Smooth muscle cell (in vitro differentiated cells): ENCODE measurements around the gene B4GALT2. TPM values are rescaled to one million over a fixed set of nuclear protein-coding genes. Genes with fewer than 3 reads are reported as not detected.

ENCODE experiments used
- DNase-seq: peaks from one replicate; lab custom pipeline; 2025; ENCODE audit not compliant: unreplicated experiment; lab: John Stamatoyannopoulos, UW
- H2AFZ ChIP-seq: fragments of 200-600 bp; sonication (generic); 2 replicates; pipeline ENCODE4 v1.6.0; 2016; ENCODE audit warnings: antibody characterized with exemption, low read depth, mild to moderate bottlenecking
- H3F3A ChIP-seq: fragments of 200-600 bp; sonication (generic); 2 replicates; pipeline ENCODE4 v1.6.0; 2017; ENCODE audit warnings: antibody characterized with exemption, low read depth
- H3K27ac ChIP-seq: fragments of 200-600 bp; sonication (generic); 2 replicates; pipeline ENCODE4 v1.5.1; 2016; ENCODE audit warnings: low read depth, mild to moderate bottlenecking
- H3K27me3 ChIP-seq: fragments of 200-600 bp; sonication (generic); 2 replicates; pipeline ENCODE4 v1.6.1; 2016; ENCODE audit warnings: low read depth, mild to moderate bottlenecking
- H3K36me3 ChIP-seq: fragments of 200-600 bp; sonication (generic); 2 replicates; pipeline ENCODE4 v1.5.1; 2016; ENCODE audit warnings: low read depth
- H3K4me1 ChIP-seq: fragments of 200-600 bp; sonication (generic); 2 replicates; pipeline ENCODE4 v1.5.1; 2016; ENCODE audit warnings: low read depth
- H3K4me2 ChIP-seq: fragments of 200-600 bp; sonication (generic); 2 replicates; pipeline ENCODE4 v1.6.0; 2016; ENCODE audit warnings: mild to moderate bottlenecking
- H3K4me3 ChIP-seq: fragments of 200-600 bp; sonication (generic); 2 replicates; pipeline ENCODE4 v1.5.1; 2016; ENCODE audit warnings: mild to moderate bottlenecking
- H3K79me2 ChIP-seq: fragments of 200-600 bp; sonication (generic); 2 replicates; pipeline ENCODE4 v1.6.0; 2016; ENCODE audit warnings: low read depth, mild to moderate bottlenecking
- H3K9ac ChIP-seq: fragments of 200-600 bp; sonication (generic); 2 replicates; pipeline ENCODE4 v1.6.0; 2016; ENCODE audit warnings: low read depth
- H3K9me3 ChIP-seq: fragments of 200-600 bp; sonication (generic); replicated peaks from 2 replicates; pipeline ENCODE4 v1.5.1; 2016; ENCODE audit warnings: low read depth
- H4K20me1 ChIP-seq: fragments of 200-600 bp; sonication (generic); 2 replicates; pipeline ENCODE4 v1.6.0; 2016; ENCODE audit warnings: low read depth
- WGBS: methylation state at CpG from one replicate; pipeline ENCODE4 v1.1.7; 2016; ENCODE audit warnings: low lambda C conversion rate; 5-methylcytosine and 5-hydroxymethylcytosine counted together
- polyA plus RNA-seq: library from polyadenylated mRNA; unstranded; fragments of >200 nt; fragmentation: Nextera tagmentation; extraction: Ambion mirVana; gene quantifications from 2 replicates; pipeline ENCODE4 v1.2.1, GENCODE V29; 2016
- total RNA-seq: library from RNA; depleted of rRNA; stranded (reverse); fragments of >200 nt; gene quantifications from 2 replicates; pipeline ENCODE4 v1.2.3, GENCODE V29; 2014
- TF ChIP-seq, protein P1 (sequence below): fragments of 200-600 bp; sonication (generic); IDR thresholded peaks from 2 replicates; pipeline ENCODE4 v1.5.1; 2017; ENCODE audit warnings: borderline replicate concordance, mild to moderate bottlenecking, antibody characterized with exemption; ENCODE audit not compliant: insufficient read depth, poor library complexity, severe bottlenecking

Gene B4GALT2
- total and polyA plus RNA-seq, 2 experiments from 2014 or later = 52.4 to 135 TPM

DNA sequence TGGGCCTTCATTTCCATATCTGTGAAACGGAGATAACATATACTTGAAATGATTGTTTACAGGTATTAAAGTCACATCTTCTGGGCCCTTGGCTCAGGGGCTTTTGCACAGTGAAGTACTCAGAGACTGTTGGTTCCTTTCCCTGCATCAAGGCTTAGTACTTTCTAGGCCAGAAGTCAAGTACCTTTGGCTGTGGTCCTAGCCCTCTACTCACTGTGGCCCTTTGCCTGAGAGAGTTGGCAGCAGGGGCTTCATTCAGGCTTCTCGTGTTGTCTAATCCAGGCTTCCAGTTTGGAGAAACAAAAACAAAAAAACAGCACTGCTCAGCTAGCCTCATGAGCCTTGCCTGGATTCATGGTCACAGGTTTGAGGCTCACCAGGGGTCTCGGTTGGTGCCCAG lies 17.3 kb upstream of the B4GALT2 start:
- WGBS = 93% methylated on average over 3 of the region's 3 CpGs
- Histone ChIP-seq H3K79me2 (no peaks in the 10 kb centered on the region), H3K36me3 (no peaks in the 10 kb centered on the region), H2AFZ (no peak overlapping the region), H3F3A (no peaks in the 10 kb centered on the region), H3K4me1 (no peaks in the 10 kb centered on the region), H3K27me3 (no peaks in the 10 kb centered on the region), H3K27ac (no peak overlapping the region), H3K4me2 (no peak overlapping the region), H3K4me3 (no peak overlapping the region), H3K9me3 (no peaks in the 10 kb centered on the region), H4K20me1 (no peaks in the 10 kb centered on the region), H3K9ac (no peak overlapping the region)
- no peak for DNase-seq
- TF ChIP-seq, protein P1, sequence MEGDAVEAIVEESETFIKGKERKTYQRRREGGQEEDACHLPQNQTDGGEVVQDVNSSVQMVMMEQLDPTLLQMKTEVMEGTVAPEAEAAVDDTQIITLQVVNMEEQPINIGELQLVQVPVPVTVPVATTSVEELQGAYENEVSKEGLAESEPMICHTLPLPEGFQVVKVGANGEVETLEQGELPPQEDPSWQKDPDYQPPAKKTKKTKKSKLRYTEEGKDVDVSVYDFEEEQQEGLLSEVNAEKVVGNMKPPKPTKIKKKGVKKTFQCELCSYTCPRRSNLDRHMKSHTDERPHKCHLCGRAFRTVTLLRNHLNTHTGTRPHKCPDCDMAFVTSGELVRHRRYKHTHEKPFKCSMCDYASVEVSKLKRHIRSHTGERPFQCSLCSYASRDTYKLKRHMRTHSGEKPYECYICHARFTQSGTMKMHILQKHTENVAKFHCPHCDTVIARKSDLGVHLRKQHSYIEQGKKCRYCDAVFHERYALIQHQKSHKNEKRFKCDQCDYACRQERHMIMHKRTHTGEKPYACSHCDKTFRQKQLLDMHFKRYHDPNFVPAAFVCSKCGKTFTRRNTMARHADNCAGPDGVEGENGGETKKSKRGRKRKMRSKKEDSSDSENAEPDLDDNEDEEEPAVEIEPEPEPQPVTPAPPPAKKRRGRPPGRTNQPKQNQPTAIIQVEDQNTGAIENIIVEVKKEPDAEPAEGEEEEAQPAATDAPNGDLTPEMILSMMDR = no peak

DNA sequence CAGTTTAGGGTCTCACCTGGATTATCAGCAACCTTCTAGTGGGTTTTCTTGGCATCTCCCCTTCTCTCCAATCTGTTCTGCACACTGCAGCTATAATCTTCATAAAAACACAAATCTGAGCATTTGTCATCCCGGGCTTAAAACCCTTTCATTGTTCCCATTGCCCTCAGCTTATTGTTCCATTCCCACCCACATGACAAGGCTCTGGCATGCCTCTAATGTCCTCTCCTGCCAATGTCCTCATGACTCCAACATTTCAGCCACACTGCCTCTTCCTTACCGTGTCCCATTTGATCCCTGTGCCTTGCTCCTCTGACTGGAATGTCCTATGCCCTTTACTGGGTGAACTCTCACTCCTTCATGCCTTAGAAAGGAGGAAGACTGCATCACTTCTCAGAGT lies 16.7 kb upstream of the B4GALT2 start:
- H3K36me3 ChIP-seq = no peaks in the 10 kb centered on the region
- no peak overlapping the region for H3K4me3 ChIP-seq

DNA sequence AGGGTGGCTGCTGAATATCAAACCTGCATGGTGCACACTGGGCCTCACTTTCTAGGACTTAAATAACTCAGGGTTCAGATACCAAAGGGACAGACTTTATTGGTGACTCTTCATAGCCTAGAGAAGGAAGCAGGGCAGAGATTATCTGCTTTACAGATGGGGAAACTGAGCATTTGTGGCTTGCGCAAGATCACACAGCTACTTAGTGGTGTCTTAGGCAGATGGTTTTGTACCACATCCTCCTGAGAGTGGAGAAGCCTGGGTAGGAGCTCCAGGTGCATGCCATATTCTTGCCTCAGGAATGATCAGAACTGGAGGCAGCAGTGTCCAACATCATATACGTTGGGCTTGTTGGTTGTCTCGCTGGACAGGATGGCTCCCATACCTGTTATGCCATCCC lies 16.0 kb upstream of the B4GALT2 start:
- H3K9me3 ChIP-seq = no peaks in the 10 kb centered on the region
- H3K4me1 ChIP-seq = no peaks in the 10 kb centered on the region
- TF ChIP-seq, protein P1 = no peak
- no peak overlapping the region for H3K4me3 ChIP-seq
- H3K9ac ChIP-seq = no peak overlapping the region
- H3K36me3 ChIP-seq = no peaks in the 10 kb centered on the region
- no peaks in the 10 kb centered on the region for H3K27me3 ChIP-seq
- DNase-seq = no peak
- H3K79me2 ChIP-seq = no peaks in the 10 kb centered on the region
- no peaks in the 10 kb centered on the region for H4K20me1 ChIP-seq
- no peak overlapping the region for H3K27ac ChIP-seq
- 94% methylated on average over 3 of the region's 3 CpGs for WGBS
- H3F3A ChIP-seq = no peaks in the 10 kb centered on the region
- H2AFZ ChIP-seq = no peak overlapping the region
- H3K4me2 ChIP-seq = no peak overlapping the region

More for the DNA sequence above, 16.7 kb upstream of the B4GALT2 start:
- Histone ChIP-seq H3K4me1 (no peaks in the 10 kb centered on the region), H3K79me2 (no peaks in the 10 kb centered on the region), H3F3A (no peaks in the 10 kb centered on the region), H2AFZ (no peak overlapping the region), H4K20me1 (no peaks in the 10 kb centered on the region), H3K4me2 (no peak overlapping the region), H3K27me3 (no peaks in the 10 kb centered on the region), H3K9me3 (no peaks in the 10 kb centered on the region), H3K27ac (no peak overlapping the region), H3K9ac (no peak overlapping the region)
- WGBS = 98% methylated on average over 2 of the region's 2 CpGs
- no peak for DNase-seq
- TF ChIP-seq, protein P1 = no peak

DNA sequence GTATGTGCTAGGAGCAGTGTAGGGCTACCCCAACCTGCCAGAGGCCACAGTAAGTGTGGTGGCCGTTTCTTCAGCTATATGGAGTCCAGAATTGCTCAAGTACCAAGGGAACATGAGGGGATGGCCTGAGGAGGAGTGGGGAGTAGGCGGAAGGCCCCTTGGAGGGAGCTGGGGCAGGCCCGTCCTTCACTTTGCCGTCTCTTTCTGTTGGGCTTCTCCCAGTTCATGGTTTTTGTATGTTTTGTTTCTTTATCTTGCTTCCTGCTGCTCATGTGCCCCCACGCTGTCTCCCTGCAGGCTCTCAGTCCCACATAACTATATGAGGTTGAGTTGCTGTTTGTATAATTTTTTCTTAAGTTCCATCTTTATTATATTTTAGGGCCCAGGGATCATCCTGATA lies 15.1 kb upstream of the B4GALT2 start:
- no peak overlapping the region for H3K27ac ChIP-seq
- H3K9me3 ChIP-seq = no peaks in the 10 kb centered on the region
- no peak for DNase-seq
- H3K27me3 ChIP-seq = no peaks in the 10 kb centered on the region
- no peak overlapping the region for H3K4me3 ChIP-seq
- peaks cover 3% of the 10 kb centered on the region for H3F3A ChIP-seq
- WGBS = 88% methylated on average over 5 of the region's 5 CpGs
- H4K20me1 ChIP-seq = no peaks in the 10 kb centered on the region
- TF ChIP-seq, protein P1 = no peak
- H3K9ac ChIP-seq = no peak overlapping the region
- H3K4me2 ChIP-seq = no peak overlapping the region
- no peaks in the 10 kb centered on the region for H3K79me2 ChIP-seq
- H3K36me3 ChIP-seq = no peaks in the 10 kb centered on the region
- no peaks in the 10 kb centered on the region for H3K4me1 ChIP-seq
- no peak overlapping the region for H2AFZ ChIP-seq
